Testis (tissue), 3 donors: ENCODE results near the gene C16orf78. TPM values are rescaled to one million over a fixed set of nuclear protein-coding genes. Genes with fewer than 3 reads are reported as not detected.
A peak's percentile ranks its signal among the peaks of the same experiment; 100 is the strongest.

Source experiments
- DNase-seq: peaks from one replicate; pipeline ENCODE4 v3.0.0-alpha.2; 2019
- H3K27ac ChIP-seq, 2 donors: fragments of 200-600 bp; sonication (generic); one replicate each; pipeline ENCODE4 v1.5.1; 2019
- H3K27me3 ChIP-seq: fragments of 200-600 bp; sonication (generic); one replicate; pipeline ENCODE4 v1.5.1; 2019
- H3K36me3 ChIP-seq: fragments of 200-600 bp; sonication (generic); one replicate; pipeline ENCODE4 v1.5.1; 2017; ENCODE audit warnings: low read depth; ENCODE audit errors: missing control alignments
- H3K4me1 ChIP-seq: fragments of 200-600 bp; sonication (generic); one replicate; pipeline ENCODE4 v1.5.1; 2019
- H3K4me3 ChIP-seq, 2 donors: fragments of 200-600 bp; sonication (generic); one replicate each; pipeline ENCODE4 v1.5.1; 2017 to 2019
- H3K9me3 ChIP-seq: fragments of 200-600 bp; sonication (generic); one replicate; pipeline ENCODE4 v1.5.1; 2017
- POLR2A ChIP-seq: fragments of 450-650 bp; IDR thresholded peaks from one replicate; pipeline ENCODE4 v1.6.1; 2017; ENCODE audit warnings: antibody characterized with exemption, mild to moderate bottlenecking, moderate library complexity
- WGBS, 2 donors: methylation state at CpG; one replicate each; pipeline ENCODE4 v1.1.5; 2018; 5-methylcytosine and 5-hydroxymethylcytosine counted together
- intact Hi-C: fragments of 100-400 bp; cut with DNase I; formaldehyde crosslinking; loops from one replicate; pipeline ENCODE4 v1.15.1; 2023; ENCODE audit warnings: low total_unique reads
- polyA plus RNA-seq: library from polyadenylated mRNA; stranded (reverse); fragments of 350-450 nt; fragmentation: Illumina TruSeq; extraction: RNeasy Lipid Tissue Mini Kit (QIAGEN cat#74804); gene quantifications from one replicate; pipeline ENCODE4 v1.2.3, GENCODE V29; 2014; ENCODE audit warnings: low read depth, low replicate concordance; ENCODE audit not compliant: insufficient read depth
- total RNA-seq, 2 donors: library from RNA; depleted of rRNA; stranded (reverse); fragments of >200 nt; gene quantifications; one replicate each; pipeline ENCODE4 v1.2.3, GENCODE V29; 2016
- TF ChIP-seq, protein P1 (sequence below), 3 experiments: fragments of 450-650 bp in 2 of 3; fragments of 200-600 bp in 1 of 3; sonication (generic) in 1 of 3; IDR thresholded peaks; one replicate each; pipeline ENCODE4 v1.5.1; 2016 to 2019; ENCODE audit warnings: antibody characterized with exemption in 3 of 3, mild to moderate bottlenecking in 2 of 3, moderate library complexity in 1 of 3

C16orf78 gene
- total and polyA plus RNA-seq, 3 donors from 2014 or later = 5.3 to 33.2 (median 27.2) TPM

DNA sequence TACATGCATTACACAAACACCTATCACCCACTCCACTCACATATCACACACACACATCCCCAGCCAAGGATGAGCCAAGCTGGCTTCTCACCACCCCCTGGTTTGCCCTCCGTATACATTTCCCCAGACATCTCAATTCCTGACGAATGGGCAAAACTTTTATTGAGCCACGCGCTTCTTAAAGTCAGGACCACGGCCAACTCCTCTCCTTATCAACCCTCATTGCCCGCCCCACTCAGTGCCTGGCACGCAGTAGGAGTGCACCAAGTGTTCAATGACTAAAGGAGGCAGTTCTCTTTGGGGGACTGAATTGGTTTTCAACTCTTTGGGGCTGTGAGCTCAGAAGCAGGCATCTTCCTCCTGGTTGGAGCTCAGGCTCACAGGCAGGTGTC, 22.5 kb upstream of the C16orf78 start:
- Histone ChIP-seq H3K27ac (no peak overlapping the region), H3K27me3 (no peaks in the 10 kb centered on the region), H3K9me3 (no peaks in the 10 kb centered on the region), H3K4me1 (peaks cover 4% of the 10 kb centered on the region), H3K36me3 (no peaks in the 10 kb centered on the region), H3K4me3 (no peak overlapping the region)
- intact Hi-C loops = loop anchor here (5.0 kb wide), 1 partner anchor 664 kb away; no protein-coding TSS in a partner anchor
- TF ChIP-seq, protein P1, sequence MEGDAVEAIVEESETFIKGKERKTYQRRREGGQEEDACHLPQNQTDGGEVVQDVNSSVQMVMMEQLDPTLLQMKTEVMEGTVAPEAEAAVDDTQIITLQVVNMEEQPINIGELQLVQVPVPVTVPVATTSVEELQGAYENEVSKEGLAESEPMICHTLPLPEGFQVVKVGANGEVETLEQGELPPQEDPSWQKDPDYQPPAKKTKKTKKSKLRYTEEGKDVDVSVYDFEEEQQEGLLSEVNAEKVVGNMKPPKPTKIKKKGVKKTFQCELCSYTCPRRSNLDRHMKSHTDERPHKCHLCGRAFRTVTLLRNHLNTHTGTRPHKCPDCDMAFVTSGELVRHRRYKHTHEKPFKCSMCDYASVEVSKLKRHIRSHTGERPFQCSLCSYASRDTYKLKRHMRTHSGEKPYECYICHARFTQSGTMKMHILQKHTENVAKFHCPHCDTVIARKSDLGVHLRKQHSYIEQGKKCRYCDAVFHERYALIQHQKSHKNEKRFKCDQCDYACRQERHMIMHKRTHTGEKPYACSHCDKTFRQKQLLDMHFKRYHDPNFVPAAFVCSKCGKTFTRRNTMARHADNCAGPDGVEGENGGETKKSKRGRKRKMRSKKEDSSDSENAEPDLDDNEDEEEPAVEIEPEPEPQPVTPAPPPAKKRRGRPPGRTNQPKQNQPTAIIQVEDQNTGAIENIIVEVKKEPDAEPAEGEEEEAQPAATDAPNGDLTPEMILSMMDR (IDR thresholded peaks at IDR 0.05) = no peak
- TF ChIP-seq POLR2A = no peak
- DNase-seq = no peak
- 40 to 47% methylated on average over 7 of the region's 7 CpGs for WGBS, 2 donors

DNA sequence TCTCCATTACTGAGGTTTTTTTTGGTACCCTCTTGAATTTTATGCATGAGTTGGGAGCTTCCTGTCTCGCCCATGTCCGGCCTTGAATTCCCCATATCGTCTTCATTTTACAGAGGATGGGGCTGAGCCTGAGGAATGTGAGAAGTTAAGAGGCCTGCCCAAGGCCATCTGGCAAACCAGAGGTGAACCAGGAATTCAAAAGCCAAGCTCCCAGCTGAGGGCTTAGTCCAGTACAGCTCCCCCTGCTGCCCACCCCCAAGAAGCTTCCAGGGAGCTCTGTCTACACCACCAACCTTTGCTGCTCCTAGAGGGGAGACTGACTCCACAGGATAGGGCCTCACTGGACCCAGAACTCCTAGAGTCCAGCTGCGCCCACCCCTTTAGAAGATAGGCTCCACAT, 20.7 kb upstream of the C16orf78 start:
- no peak overlapping the region for H3K27ac ChIP-seq
- TF ChIP-seq, protein P1 (IDR thresholded peaks at IDR 0.05) = peak in 1 of 3 experiments; percentile 10
- no peak for TF ChIP-seq POLR2A
- H3K4me3 ChIP-seq = no peak overlapping the region
- H3K9me3 ChIP-seq = no peaks in the 10 kb centered on the region
- peaks cover 4% of the 10 kb centered on the region for H3K4me1 ChIP-seq
- H3K36me3 ChIP-seq = no peaks in the 10 kb centered on the region
- 52 to 58% methylated on average over 3 to 4 of the region's 4 CpGs for WGBS, 2 donors
- H3K27me3 ChIP-seq = no peaks in the 10 kb centered on the region
- no peak for DNase-seq
- intact Hi-C loops = loop anchor here (5.0 kb wide), 1 partner anchor 666 kb away; no protein-coding TSS in a partner anchor

DNA sequence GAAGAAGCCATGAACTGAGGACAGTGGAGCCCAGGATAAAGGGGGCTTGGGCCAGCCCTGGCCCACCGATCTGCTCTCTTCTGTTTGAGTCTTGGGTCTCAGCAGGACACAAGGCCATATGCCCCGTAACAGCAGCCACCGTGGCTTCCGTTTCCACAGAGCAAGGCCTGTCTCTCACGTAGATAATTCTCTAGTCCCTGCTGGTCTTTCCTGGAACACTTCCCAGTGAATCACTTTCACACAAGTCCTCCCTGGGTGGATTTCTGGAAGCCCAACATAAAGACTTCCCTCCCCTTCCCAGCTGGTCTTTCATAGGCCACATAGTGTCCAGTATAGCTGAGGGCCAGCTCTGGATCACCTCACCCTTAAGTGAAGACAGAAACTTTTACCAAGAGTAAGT, 19.9 kb upstream of the C16orf78 start:
- peaks cover 4% of the 10 kb centered on the region for H3K4me1 ChIP-seq
- DNase-seq = no peak
- 42 to 44% methylated on average over 5 of the region's 5 CpGs for WGBS, 2 donors
- intact Hi-C loops = loop anchor here (5.0 kb wide), 1 partner anchor 666 kb away; no protein-coding TSS in a partner anchor
- TF ChIP-seq, protein P1 (IDR thresholded peaks at IDR 0.05) = no peak
- TF ChIP-seq POLR2A = no peak
- no peak overlapping the region for H3K27ac ChIP-seq
- no peaks in the 10 kb centered on the region for H3K27me3 ChIP-seq
- H3K9me3 ChIP-seq = no peaks in the 10 kb centered on the region
- no peak overlapping the region for H3K4me3 ChIP-seq
- H3K36me3 ChIP-seq = no peaks in the 10 kb centered on the region

DNA sequence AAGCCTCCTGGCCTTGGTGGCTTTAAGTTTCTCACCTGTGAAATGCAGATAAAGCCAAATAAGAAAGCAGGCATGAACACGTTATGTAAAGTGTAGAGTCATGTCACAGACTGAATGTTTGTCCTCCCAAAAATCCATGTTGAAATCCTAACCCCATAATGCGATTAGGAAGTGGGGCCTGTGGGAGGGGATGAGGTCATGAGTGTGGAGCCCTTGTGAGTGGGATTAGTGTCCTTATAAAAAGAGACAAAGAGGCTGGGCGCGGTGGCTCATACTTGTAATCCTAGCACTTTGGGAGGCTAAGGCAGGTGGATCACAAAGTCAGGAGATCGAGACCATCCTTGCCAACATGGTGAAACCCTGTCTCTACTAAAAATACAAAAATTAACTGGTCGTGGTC, 19.5 kb upstream of the C16orf78 start:
- no peak for DNase-seq
- TF ChIP-seq POLR2A = no peak
- TF ChIP-seq, protein P1 (IDR thresholded peaks at IDR 0.05) = no peak
- whole genome bisulfite sequencing, 2 donors = 86 to 96% methylated on average over 6 of the region's 6 CpGs
- Histone ChIP-seq H3K9me3 (no peaks in the 10 kb centered on the region), H3K4me3 (no peak overlapping the region), H3K27ac (no peak overlapping the region), H3K36me3 (no peaks in the 10 kb centered on the region), H3K4me1 (peaks cover 4% of the 10 kb centered on the region), H3K27me3 (no peaks in the 10 kb centered on the region)
- intact Hi-C loops = loop anchor here (5.0 kb wide), 1 partner anchor 667 kb away; no protein-coding TSS in a partner anchor

DNA sequence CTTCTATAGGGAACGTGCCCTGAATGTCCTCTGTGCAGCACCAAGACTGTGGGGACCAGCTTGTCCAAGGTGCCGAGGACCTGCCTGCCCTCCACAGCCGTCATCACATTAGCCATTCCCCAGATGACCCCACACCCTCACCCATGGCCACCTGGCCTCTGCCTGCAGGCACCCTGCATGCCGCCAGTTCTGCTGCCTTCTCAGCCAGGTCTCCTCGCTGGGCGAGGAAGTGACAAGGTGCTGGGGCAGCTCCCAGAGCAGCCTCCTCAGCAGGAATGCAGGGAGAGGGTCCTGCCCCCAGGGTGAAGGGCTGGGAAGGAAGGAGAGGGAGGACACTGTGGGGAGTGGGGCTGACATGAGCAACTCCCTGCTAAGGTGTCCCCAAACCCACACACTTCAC, 18.6 kb upstream of the C16orf78 start:
- intact Hi-C loops = loop anchor here (5.0 kb wide), 1 partner anchor 668 kb away; no protein-coding TSS in a partner anchor
- Histone ChIP-seq H3K4me3 (no peak overlapping the region), H3K27ac (no peak overlapping the region), H3K27me3 (no peaks in the 10 kb centered on the region), H3K4me1 (peaks cover 4% of the 10 kb centered on the region), H3K9me3 (no peaks in the 10 kb centered on the region), H3K36me3 (no peaks in the 10 kb centered on the region)
- TF ChIP-seq, protein P1 (IDR thresholded peaks at IDR 0.05) = no peak
- no peak for TF ChIP-seq POLR2A
- 82 to 92% methylated on average over 6 of the region's 6 CpGs for WGBS, 2 donors
- DNase-seq = no peak
